ENCODE data around the gene LEUTX.
A peak's percentile ranks its signal among the peaks of the same experiment; 100 is the strongest.

LEUTX gene

GRCh38 chr19:39825093-39825463 lies 46.4 kb downstream of the LEUTX start:
- no peak for DNase-seq

DNA sequence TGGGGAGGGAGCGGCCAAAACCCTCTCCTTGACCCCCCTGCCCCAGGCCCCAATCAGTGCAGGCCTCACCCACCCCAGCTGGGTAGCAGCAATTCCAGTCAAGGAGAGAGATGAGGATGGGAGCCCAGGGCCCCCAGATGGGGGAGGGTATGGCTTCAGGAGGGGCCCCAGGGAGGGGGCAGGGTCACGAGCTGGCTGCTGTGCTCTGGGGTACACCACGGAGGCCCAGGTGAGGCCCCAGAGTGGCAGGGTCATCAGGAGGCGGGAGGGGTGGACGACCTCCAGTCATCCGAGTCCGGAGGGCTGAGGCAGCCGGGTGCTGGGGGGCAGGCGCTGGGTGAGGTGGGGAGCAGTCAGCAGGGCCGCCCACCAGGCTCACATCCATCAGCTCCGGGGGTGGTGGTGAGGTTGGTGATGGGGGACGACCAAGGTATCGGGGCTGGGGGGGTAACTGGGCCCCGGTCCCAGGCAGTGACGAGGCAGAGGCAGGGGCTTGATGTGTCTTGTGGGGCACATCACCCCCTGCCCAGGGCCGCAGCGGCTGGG lies 47.0 kb downstream of the LEUTX start:
- DNase-seq = no peak

DNA sequence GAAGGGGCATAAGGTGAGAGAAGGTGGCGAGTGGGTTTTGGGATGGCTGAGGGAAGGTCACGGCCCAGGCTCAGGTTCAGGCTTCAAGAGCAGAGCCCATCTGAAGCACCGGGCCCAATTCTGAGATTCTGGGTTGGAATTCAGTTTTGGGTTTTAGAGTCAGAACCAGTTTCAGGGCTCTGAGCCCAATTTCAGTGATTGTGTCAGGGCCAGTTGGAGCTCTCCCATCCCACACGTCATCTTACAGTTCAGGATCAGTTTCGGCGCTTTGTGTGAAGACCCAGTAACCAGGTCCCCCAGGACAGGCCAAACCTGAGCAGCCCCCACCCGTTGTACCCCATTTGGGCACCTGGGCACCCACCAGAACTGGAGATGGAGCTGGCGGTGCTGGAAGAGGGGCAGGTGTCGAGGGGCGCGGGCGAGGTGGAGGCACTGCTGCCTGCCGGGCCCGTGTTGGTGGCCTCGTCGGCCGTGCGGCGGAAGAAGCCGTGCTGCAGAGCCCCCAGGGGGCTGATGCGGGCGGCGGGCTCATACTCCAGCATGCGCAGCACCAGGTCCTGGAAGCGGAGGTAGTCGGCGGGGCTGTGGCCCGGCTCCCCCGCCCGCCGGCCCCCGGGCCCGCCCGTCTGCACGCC lies 47.8 kb downstream of the LEUTX start:
- DNase-seq = no peak

DNA sequence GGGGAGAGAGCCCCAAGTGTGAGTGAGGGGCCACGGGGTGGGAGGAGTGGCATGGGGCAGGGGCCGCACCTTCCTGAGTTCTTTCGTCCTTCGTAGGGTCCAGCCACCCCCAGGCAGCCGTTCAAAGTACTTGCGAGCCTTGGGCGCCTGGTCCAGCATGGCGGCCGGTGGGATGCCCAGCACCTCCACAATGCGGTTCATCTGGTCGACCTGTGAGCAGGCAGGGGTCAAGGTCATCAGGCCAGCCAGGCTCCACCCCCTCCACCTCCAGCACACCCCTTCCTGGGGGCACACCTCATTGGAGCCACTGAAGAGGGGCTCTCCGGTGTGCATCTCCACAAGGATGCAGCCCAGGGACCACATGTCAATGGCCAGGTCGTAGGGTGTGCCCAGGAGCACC lies 48.6 kb downstream of the LEUTX start:
- no peak for DNase-seq

DNA sequence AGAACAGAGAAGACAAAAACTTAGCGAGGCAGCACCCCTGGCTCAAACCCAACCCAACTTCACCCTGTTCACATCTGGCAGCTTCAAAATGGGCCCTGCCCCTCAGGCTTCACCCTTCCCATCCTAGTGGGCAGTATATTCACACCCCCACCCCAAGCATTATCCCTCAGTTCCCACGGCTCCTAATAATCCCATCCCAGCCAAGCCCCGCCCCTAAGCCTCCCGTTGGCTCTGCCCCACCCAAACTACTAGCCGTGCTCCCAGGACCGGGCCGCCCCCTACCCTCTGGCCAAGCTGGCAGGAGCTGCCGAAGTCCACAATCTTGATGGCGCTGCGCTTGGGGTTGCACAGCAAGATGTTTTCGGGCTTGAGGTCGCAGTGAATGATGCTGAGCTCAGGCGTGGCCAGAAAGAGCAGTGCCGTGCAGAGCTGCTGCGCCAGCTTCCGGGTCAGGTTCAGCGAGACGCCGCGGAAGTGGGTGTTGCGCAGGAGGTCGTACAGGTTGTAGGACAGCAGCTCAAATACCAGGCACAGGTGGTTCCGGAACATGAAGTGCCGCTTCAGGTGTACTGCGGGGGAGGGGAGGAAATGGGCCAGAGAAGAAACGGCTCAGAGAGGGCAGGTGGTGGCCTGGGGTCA lies 49.5 kb downstream of the LEUTX start:
- no peak for DNase-seq

DNA sequence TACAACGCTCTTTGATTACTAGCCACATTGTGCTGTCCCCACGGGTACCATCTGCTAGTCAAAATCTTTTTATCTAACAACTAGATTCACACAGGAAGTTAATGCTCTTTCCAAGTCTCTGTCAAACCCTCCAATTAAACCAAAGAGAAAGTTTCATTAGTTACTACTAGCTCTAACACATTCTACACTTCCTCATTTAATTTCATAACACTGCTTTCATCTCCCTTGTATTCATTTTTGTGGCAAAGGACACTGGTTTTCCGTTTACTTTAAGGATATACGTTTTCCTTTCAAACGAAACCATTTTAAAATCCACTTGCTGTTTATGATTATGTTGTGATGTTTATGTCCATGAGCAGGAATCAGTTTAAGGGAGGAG lies 50.0 kb downstream of the LEUTX start:
- no peak for DNase-seq

DNA sequence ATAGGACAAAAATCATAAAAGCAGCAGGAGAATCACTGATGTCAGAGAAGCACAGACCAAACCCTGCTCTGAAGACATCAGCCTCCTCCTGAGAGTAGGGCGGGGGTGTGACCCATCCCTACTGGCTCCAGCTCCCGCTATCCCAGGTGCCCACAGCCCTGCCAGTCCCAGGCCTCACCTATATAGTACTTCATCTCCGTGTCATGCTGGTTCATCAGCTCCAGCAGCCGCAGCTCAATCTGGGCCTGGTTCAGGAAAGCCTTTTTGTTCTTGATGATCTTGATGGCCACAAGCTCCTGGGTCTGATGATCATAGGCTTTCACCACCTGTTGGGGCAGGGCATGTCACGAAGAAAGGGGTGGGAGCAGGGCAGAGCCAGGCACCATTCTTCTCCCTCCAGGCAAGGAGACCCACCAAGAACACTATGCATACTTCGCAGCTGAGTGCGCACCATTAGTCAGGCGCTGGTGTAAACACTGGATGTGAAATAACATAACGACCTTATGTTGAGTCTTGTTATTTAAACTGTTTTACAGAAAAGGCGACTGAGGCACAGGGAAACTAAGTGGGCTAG lies 51.1 kb downstream of the LEUTX start:
- no peak for DNase-seq

DNA sequence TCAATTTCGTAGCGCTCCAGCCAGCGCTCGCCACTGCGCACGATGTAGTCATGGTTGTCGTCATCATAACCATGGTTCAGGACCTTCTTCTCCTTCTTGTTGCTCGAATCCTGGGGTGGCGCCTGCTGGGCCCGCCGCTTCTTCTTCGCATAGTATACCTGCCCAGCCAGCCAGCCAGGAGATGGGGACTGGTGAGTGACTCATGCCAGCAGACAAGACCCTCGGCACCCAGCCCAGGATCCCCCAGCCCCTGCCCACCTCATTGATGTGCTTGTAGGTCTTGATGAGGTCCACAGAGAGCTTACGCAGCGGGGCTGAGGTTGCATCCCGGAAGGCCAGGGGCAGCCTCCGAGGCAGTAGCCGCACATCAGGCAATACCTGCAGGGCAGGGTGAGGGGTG lies 51.8 kb downstream of the LEUTX start:
- DNase-seq = no peak

- no peak for DNase-seq
Observed at GRCh38 chr19:39830847-39831246, 52.2 kb downstream of the LEUTX start.

DNA sequence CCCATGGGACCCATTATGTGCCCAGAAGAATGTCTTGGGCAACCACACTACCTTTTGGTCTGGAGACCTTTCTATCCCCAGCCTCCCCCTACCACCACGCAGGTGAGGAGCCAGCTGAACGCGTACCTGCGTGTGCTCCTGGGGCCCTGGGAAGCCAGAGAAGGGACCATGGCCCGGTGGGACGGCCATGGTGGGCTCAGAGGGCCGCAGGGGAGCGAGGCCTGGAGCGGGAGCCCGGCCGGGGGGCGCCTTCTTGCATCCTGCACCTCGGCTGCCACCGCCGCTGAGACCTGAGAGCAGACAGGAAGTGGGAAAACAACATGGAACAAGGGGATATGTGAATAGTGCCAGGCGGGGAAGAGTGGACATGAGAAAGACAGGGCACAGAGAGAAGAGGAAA lies 53.0 kb downstream of the LEUTX start:
- no peak for DNase-seq

- no peak for DNase-seq
Observed at GRCh38 chr19:39832341-39833083, 53.9 kb downstream of the LEUTX start.

DNA sequence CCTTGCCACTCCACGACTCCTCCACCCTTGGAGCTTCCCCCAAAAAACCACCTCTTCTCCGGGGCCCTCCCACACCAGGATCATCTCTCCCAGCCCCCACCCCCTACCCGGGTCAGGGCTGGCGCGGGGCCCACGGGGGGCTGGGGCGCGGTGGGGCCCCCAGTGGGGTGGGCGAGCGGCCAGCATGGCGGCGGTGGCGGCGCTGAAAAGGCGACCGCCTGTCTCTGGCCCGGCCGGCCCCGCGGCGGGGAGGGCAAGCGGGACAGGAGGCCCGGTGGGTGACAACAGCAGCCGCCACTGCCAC lies 54.5 kb downstream of the LEUTX start:
- no peak for DNase-seq

GRCh38 chr19:39833464-39834286 lies 55.0 kb downstream of the LEUTX start, which contains the start of gene DYRK1B:
TSS of gene DYRK1B (minus strand) at chr19:39834162. CDS start at chr19:39831867, 2,295 bp downstream.
- peak; percentile 96 for DNase-seq

GRCh38 chr19:39834287-39834841 lies 55.7 kb downstream of the LEUTX start:
- no peak for DNase-seq

Data from activated T-cell treated with anti-CD3 and anti-CD28 coated beads, Interleukin-2, amount 50 U/mL, for 48 hours (primary cell).